Islet precursor cell (in vitro differentiated cells): ENCODE data around the gene CBFA2T3.

Experiments
- DNase-seq: peaks from one replicate; pipeline ENCODE4 v3.0.0-alpha.2; 2018

CBFA2T3 gene

GRCh38 chr16:88853325-88853941, 123.6 kb downstream of the CBFA2T3 start:
- no peak for DNase-seq

DNA sequence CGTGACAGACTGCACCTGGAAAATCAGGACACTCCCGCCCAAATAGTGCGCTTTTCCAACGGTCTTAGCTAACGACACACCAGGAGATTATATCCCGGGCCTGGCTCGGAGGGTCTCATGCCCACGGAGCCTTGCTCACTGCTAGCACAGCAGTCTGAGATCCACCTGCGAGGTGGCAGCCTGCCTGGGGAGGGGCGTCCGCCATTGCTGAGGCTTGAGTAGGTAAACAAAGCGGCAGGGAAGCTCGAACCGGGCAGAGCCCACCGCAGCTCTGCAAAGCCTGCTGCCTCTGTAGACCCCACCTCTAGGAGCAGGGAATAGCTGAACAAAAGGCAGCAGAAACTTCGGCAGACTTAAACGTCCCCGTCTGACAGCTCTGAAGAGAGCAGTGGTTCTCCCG, 125.4 kb downstream of the CBFA2T3 start:
- no peak for DNase-seq

DNA sequence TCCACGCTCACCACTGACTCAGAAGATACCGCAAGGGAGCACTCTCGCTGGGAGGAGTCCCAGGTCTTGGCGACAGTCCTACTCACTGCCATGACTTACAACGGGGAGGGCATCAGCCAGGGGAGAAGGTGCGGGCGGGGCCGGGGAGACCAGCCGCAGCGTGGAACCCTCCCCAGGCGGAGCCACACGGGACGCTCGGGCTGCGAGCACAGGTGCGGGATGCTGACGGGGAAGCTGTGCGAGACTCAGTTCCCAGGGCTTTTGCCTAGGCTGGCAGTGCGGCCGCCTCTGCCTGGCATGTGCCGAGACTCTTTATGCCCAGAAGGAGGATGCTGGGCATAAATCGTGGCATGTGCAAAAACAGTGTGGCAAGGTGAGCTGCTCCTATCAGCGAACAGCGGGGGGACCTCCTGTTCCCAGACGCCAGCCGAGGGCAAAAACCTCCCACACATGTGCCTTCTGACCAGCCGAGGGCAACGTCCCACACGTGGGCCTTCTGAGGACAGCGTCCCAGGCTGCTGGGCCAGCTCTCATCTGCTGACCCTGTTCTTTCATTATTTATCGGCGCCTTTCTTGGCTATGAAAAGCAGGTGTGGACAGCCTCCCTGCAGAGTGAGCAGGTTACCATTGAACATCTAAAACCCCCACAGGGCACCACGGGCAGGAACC, 126.3 kb downstream of the CBFA2T3 start:
- no peak for DNase-seq

GRCh38 chr16:88848557-88848956, 128.4 kb downstream of the CBFA2T3 start:
- DNase-seq = no peak

DNA sequence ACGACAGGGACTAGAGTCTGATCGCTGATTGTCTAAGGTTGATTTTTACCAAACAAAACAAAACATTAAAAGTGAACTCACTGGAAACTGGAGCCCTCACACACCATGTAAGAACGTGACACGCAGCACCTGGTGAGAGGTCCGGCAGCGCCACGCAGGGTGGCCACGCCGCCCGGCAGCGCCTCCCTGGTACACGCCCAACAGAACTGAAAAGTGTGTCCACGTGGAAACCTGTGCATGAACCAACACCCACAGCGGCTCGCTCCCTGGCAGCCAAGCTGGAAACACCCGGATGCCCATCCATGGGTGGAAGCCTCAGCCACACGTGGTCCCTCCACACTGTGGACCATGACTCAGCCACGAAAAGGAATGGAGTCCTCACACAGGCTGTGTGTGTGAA, 129.4 kb downstream of the CBFA2T3 start:
- no peak for DNase-seq

DNA sequence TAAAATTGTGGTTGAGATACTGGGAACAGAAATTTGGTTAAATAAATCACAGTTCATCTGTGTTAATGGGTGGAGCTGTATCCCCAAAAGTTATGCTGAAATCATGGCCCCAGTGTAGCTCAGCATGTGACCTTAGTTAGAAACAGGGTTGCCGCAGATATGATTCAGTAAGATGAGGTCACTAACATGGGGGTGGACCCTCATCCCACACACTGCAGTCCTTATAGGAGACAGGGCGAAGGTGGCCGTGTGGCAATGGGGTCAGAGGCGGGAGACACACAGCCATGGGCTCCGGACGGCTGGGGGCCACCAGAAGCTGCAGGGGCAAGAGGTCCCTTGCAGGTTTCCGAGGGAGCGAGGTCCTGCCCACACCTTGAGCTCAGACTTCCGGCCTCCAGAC, 130.9 kb downstream of the CBFA2T3 start:
- DNase-seq = no peak

GRCh38 chr16:88844419-88845036, 132.5 kb downstream of the CBFA2T3 start:
- DNase-seq = no peak

DNA sequence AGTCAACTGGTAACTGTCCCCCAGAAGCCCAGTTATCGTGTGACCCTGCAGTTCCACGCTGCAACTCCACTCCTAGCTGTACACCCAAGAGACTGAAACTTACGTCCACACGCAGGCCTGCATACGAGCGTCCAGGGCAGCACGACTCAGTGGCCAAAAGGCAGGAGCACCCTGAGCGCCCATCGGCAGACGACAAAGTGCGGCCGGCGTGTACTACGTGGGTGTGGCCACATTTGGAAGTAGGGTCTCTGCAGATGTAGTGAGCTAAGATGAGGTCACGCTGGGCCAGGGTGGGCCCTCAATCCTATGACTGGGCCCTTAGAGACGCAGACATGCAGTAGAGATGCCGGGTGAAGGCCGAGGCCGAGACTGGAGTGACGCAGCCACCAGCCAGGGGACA, 133.8 kb downstream of the CBFA2T3 start:
- no peak for DNase-seq

GRCh38 chr16:88842806-88843205, 134.2 kb downstream of the CBFA2T3 start:
- no peak for DNase-seq

DNA sequence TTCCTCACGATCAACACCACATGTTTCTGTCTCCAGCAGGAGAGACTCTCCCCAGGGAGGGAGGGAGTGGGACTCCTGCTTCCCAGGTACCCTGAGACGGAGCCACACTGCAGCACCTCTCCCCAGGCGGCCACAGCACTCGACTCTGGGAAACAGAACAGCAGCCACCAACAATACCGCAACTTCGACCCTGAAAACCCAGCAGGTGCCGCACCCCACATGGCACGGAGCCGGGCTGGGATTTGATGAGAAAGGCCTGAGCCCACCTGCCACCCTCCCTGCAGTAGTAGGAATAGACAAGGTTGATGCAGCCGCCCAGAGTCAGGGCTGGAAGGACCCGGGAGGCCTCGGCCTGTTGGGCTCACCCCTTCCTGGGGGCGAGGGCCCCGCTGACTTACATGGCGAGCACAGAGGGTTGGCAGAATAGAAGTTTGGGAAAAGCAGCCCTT, 134.7 kb downstream of the CBFA2T3 start:
- DNase-seq = no peak

- no peak for DNase-seq
Measured at GRCh38 chr16:88841521-88842307, 135.3 kb downstream of the CBFA2T3 start.

GRCh38 chr16:88840600-88841215, 136.3 kb downstream of the CBFA2T3 start:
- DNase-seq = no peak

- no peak for DNase-seq
Measured at GRCh38 chr16:88839745-88840599, 137.0 kb downstream of the CBFA2T3 start.

DNA sequence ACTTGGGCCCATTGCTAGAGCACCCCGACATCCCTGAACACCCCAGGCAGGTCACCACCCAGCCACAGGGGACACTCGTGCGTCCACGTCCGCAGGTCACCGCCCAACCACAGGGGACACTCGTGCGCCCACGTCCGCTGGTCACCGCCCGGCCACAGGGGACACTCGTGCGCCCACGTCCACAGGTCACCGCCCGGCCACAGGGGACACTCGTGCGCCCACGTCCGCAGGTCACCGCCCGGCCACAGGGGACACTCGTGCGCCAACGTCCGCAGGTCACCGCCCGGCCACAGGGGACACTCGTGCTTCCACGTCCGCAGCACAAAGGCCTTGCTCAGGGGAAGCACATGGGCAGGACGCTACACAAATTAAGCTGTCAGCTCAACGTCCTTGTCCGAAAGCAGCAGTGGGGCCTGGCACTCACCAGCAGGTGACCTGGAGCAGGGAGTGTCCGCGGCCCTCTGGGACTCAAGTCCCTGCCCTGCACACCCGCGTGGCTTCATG, 137.9 kb downstream of the CBFA2T3 start:
- DNase-seq = no peak

DNA sequence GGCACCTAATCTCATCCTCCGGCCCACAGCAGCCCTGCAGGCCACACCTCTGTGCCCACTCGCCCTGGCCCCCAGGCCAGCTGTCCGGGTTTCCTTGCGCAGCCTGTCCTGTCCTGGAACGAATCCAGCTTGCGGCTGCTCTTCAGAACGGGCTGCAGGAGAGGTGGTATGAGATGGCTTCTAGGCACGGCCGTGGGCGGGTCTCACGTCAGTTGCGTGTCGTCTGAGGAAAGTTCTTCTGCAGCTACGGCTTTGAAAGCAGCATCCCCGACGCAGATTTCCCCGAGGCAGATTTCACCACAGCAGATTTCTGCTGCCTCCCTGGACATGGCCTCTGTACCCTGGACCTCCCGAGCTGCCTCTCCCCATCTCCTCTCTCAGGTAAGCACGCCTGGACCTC, 138.4 kb downstream of the CBFA2T3 start:
- DNase-seq = no peak

DNA sequence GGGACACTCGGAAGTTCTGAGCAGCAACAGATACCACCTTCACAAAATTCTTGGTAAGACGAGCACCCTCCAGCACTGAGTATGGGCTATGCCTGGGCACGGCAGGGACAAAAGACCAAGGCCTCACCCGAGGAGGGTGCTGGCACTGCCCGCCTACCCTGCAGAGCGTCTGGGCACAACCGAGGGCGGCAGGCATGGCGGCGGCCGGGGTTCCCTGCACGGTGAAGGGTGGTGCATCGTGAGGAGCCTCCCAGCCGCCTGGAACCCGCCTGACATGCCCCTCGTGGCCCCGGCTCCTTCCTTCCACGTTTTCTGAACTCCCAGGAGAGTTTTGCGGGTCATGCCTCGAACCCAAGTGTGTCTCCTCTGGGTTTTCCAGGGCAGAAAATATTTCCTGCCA, 139.2 kb downstream of the CBFA2T3 start:
- no peak for DNase-seq

- no peak for DNase-seq
Measured at GRCh38 chr16:88836791-88837190, 140.2 kb downstream of the CBFA2T3 start.

- DNase-seq = no peak
Measured at GRCh38 chr16:88835818-88836217, 141.2 kb downstream of the CBFA2T3 start.

- DNase-seq = no peak
Measured at GRCh38 chr16:88835383-88835782, 141.6 kb downstream of the CBFA2T3 start.

- DNase-seq = no peak
Measured at GRCh38 chr16:88834670-88835069, 142.3 kb downstream of the CBFA2T3 start.

- DNase-seq = no peak
Measured at GRCh38 chr16:88833086-88833485, 143.9 kb downstream of the CBFA2T3 start.

- no peak for DNase-seq
Measured at GRCh38 chr16:88831838-88832237, 145.2 kb downstream of the CBFA2T3 start.
